Globus pallidus (tissue), 1 donor: ENCODE measurements around the gene DLX3.

ENCODE experiments used
- DNase-seq: peaks from one replicate; pipeline ENCODE4 v3.0.0-alpha.2; 2015; ENCODE audit warnings: low spot score

Gene DLX3

DNA sequence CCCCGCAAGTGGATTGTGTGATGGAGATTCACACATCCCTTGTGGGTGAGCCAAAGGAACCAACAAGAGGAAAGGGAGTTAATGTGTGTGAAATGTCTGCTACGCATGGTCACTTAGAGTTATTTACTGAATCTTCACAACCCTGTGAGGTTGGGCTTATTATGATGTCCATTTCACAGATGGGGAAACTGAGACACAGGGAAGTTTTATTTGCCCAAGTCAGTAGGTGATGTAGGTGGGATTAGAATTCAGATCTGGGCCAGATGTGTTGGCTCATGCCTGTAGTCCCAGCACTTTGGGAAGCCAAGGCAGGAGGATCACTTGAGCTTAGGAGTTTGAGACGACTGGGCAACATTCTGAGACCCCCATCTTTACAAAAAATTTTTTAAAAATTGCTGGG, 37.7 kb downstream of the DLX3 start:
- no peak for DNase-seq

DNA sequence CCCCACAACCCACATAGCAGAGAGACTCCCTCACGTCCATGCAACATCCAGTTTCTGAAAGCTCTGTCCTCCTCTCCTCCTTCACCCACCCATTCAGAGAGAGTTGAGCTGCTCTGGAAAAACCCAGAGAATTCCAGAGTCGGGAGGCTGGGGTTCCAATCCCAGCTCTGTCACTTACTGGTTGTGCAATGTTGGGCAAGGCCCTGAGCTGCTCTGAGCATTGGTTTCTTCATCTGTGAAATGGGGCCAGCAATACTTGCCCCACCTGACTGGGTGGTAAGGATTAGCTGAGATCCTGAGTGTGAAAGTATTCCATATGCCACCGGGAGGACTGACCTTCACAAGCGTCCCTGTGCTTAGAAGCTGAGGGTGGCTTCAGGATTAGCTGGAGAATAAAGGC, 38.2 kb downstream of the DLX3 start:
- DNase-seq: no peak

DNA sequence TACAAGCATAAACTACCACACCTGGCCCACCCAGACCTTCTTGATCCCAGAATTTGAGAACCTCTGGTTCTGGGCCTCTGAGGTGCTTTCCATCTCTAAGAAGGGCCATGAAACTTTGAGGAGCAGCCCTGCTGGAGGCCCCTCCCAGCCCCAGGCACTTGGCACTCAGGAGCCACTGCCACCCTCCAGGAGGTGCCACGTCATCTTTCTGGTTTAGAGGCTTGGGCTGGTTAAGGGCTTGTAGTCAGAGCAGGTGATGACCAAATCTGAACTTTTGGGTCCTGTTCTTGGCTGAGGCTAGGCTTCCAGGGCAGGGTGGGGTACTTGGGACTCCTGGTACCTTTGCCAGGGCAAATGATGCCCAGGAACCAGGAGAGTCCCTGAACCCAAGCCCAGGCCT, 39.9 kb downstream of the DLX3 start:
- DNase-seq: no peak

DNA sequence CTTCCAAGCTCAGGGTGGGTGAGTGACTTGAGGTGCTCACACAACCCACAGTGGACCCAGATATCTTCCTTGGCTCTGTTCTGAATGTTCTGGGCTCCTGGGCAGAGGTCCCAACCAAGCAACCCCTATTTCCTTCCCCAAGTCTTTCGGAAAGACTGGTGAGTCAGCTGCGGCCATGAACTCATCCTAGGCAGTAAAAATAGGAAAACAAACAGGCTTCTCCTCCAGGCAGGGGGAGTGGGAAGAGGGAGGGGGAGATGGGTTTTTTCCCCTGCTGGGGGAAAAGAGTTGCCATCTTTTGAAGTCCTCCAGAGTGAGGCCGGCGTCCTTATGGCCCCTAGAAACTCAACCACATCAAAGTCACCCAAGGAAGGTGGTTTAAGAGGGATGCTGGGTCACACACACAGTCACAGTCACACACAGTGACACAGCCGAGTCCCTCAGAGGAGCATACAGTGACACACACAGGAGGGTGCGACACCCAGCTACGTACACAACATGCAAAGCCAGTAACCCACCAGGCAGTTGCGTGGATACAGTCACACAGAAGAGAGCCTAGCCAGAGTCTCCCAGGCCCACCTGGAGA, 42.0 kb downstream of the DLX3 start:
- DNase-seq: no peak

DNA sequence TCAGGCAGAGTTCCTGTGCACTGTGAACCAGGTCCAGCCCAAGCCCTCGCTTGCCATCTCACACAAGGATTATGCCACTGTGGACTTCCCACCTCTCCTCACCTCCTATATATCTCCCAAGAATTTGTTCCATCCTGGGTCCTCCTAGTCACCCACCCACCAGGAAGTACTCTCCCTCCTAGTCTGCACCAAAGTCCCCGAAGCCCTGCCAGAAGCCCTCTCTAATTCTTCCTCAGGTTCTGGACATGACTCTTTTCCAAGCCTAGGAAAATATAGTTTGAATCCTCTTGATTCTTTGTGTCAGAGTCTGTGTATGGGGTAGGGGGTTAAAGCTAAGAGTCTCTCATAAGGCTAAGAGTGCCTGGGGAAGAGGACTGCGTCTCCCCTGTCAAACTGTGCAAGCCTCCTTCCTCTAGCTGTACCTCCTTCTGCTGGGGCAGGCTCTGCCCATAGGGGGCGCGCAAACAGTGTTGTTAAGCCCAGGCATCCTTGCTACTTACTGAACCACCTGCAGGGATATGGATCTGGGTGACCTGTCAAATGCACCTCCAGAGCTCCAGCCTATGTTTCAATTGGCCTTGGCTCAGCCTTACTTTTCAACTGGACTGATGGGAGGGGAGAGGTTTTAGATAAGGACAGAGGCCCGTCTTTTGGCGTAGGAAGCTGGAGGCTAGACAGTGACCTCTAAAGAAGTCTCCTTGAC, 42.7 kb downstream of the DLX3 start:
- DNase-seq: peak; percentile 11

DNA sequence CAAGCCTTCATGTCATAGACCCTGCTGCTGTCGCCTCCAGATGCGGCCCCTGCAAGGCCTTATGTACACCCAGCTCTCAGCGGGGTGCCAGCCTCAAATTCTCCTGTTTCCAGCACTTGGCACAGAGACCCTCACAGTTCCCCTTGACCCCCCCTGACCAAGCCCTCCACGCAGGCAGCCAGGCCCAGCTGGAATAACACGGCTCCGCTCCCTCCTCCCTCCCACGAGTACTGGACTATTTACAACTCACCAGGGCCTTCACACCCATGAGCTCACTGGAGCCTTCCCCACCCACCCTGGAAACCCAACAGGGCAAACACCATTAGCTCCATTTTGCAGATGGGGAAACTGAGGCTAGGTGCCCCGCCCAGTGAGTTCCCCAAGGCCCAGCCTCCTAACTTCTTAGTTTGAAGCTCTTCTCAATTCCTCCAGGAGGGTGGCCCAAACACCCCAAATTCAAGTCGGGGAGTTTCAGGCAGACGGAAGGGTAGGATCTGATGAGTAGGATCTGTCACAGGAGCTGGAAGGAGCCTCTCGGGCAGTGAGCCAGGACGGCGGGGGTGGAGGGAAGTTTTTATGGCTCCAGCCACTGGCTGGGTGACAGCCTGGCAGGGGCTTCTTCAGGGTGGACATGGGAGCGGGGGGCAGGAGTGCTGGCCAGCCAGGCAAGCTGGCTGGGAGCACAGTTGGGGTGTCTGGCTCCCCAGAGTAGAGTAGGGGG, 43.5 kb downstream of the DLX3 start:
- DNase-seq: no peak

DNA sequence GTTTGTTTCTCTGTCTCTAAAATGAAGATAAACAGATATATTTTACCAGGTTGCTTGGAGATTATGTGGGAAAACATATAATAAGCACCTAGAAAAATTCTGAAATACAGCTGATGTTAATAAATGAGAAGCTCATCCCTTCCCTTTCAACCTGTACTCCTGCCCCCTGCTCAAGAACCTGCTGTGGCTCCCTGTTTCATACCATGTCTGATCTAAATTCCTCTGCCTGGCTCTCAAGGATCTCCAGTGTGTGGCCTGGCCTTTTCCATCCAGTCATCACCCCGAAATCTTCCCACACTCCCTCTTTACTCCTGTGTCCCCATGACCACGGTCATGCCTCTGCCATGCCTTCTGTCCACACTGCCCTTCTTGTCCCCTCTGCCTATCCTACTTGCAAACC, 45.4 kb downstream of the DLX3 start:
- DNase-seq: no peak

DNA sequence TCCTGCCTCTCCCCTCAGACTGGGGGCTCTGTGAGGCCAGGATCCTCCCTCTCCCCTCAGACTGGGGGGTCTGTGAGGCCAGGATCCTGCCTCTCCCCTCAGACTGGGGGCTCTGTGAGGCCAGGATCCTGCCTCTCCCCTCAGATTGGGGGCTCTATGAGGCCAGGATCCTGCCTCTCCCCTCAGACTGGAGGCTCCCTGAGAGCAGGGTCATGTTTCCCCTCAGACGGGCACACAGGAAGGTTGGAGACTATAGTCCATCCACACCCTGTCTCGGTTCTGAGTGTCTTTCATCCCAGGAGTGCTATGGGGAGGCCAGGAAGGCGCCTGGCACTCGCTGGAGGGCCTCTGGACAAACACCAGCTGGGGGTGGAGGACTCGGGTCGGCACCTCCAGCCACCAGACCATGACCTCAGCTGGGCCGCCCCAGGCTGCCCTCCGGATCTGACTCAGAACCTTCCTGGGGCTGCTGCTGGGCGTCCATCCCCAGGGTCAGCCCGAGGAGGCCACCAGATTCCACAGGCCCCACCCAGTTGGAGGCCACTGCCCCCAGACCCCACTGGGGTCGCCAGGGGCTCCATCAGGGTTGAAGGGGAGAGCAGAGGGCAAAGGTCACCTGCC, 48.0 kb downstream of the DLX3 start:
- no peak for DNase-seq

DNA sequence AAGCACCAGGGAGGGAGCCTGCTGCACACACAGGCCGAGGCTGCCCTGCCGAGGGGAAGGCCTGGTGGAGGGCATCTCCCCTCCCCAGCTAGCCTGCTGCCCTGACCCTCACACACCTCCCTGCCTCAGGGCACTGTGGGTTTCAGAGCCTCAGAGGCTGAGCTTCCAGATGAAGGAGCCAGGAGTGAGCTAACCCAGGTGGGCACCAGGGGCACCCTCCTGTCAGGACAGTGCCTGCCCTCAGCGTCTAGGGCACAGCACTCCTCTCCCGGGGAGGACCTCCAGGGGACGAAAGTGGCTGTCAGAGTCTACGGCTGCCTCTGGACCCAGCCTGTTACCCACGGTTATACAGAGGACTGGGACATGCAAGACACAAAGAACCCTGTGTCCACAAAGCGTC, 48.8 kb downstream of the DLX3 start:
- DNase-seq: no peak

DNA sequence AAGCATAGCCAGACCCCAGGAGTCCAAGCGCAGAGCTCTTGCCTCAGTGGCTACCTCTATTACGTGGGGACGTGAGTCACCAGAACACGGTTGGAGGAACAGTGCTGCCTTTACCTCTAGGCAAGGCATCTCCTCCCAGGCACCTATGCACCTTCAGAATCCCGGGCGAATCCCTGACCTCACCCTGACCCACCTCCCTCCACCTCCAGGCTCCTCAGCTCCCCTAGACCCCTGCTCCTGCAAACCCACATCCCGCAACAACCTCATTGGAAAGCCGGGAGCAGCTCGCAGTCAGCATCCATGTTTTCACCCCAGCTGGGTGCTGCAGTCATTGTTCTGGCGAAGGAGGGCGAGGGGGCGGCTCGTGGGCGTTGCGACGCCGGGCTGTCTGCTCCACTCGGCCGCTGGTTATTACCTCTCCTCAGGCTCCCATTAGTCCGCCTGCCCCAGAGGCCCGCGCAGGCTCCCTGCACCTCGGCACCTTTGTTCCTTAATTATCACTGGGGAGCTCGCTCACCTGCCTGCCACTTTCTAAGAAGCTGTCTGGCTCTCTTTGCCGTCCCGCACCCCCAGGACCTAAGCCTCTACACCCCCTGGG, 50.7 kb downstream of the DLX3 start:
- no peak for DNase-seq

DNA sequence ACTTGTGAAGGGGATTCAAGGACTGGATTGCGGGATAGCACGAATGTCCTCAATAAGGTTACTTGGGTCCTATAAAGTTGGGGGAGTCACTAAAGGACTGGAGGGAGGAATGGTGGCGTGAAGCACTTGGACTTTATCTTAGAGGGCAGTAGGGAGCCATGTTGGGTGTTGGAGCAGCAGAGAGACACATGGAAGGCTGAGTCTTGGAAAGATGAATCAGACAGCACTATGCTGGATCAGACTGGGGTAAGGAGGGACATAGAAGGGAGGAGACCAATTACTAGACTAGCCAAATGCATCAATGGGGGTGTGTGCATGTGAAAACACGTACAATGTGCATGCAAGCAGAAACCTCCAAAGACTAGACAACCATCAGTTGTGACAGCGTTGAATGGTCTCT, 52.1 kb downstream of the DLX3 start:
- DNase-seq: no peak

DNA sequence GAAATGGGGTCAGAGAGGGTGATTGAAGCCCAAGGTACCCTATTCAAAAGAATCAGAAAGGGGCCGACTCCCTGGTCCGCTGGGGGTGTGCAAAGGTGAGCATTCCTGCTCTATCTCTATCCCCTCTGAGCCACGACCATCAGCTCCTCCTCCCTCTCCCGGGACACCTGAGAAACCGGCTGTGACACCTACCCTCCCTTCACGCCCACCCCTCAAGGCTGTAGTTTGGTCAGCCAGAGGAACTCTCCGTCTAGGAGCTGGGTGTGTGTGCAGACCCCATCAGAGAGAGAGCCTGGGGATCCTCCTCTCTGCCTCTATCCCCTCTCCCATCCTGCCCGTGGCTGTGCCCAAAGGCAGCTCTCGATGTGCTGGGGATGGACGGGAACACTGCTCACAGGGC, 53.6 kb downstream of the DLX3 start:
- no peak for DNase-seq
